NAMALWA (cell line): ENCODE data around the gene RNLS.

ENCODE experiments used
- DNase-seq: peaks from one replicate; pipeline ENCODE4 v3.0.0-alpha.2; 2015; ENCODE audit warnings: low spot score

Gene RNLS

GRCh38 chr10:88551246-88551645, 31.9 kb downstream of the RNLS start:
- DNase-seq, result no peak

DNA sequence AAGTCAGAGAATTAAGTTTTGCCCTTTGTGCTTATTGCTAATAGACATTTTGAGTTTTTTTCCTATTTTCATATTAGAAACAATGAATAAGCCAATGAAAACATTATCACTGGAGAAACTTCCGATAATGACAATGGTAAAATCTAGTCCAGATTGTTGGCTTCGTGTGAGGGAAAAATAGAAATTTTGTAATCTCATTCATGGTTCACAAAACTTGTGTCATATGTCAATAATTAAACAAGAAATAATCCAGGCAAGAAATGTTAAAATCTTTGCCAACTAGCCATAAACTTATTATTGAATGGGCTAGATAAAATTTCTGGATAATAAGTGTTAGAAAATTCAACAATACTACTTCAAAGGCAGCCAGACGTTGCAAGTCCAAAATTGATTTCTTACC, 36.6 kb downstream of the RNLS start:
- no peak for DNase-seq

DNA sequence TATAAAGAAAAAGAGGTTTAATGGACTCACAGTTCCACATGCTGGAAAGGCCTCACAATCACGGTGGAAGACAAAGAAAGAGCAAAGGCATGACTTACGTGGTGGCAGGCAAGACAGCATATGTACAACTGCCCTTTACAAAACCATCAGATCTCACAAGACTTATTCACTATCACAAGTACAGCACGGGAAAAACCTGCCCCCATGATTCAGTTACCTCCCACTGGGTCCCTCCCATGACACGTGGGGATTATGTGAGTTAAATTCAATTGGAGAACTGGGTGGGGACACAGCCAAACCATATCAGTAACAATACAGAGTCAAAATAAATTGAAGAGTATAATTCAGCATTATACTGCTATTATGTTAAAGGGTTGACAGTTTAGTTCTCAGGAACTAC, 37.8 kb downstream of the RNLS start:
- DNase-seq, result no peak

GRCh38 chr10:88544140-88544870, 38.8 kb downstream of the RNLS start:
- no peak for DNase-seq

- no peak for DNase-seq
Observed at GRCh38 chr10:88542522-88542921, 40.6 kb downstream of the RNLS start.

DNA sequence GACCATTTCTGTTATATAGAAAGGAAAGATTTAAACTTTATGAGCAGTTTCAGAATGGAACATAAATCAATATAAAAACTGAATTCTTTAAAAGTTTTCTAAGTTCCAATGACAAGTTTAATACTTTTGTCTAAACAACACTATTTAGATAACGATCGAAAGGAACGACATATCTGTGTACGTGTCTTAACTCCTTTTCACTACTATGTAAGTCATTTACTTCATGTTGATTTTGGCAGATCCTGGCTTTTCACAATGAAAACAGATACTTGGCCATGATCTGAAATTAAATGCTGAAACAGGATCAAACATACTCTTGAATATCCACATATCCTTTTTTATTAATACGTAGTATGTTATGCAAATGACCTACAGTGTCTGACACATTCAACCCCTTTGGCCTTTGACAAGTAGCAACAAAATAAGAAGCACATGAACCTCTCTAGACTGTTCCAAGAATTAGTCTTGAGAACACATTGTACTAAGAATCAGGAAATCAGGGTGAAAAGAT, 41.9 kb downstream of the RNLS start:
- DNase-seq, result no peak

DNA sequence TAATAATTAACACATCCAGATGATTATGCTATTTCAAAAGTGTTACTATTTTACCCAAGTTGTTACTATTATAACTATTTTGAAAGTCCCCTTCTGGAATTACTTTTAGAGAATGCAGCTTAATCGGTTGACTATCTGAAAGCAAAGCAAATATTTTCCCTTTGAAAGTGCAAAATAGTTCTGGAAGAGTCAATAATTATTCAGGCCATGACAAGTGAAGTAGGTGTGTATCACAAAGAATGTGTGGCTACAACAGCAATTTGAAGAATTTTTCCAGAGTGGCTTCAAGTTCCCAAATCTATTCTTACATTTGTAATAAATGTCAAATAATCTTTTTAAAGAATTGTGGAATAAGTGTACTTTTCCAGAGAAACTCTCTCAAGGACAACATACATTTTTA, 42.8 kb downstream of the RNLS start:
- no peak for DNase-seq

GRCh38 chr10:88538048-88538447, 45.1 kb downstream of the RNLS start:
- no peak for DNase-seq

GRCh38 chr10:88537322-88537721, 45.8 kb downstream of the RNLS start:
- DNase-seq, result no peak

DNA sequence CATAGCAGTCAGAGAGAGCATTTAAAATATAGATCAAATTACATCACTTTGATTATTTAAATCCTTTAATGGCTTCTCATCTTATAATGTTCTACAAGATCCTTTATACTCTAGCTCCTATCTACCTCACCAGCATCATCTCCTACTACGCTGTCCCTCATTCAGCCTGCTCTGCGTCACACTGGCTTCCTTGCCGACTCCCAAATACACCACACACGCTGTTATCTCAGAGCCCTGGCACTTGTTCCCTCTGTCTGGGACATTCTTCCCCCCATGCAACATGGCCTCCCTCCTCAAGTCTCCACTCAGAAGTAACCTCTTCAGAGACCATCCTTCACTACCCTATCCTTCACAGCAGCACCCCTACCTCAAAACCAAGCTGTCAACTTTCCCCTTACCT, 46.7 kb downstream of the RNLS start:
- DNase-seq, result no peak

GRCh38 chr10:88534072-88534665, 48.9 kb downstream of the RNLS start:
- DNase-seq, result no peak

GRCh38 chr10:88531392-88532052, 51.6 kb downstream of the RNLS start:
- DNase-seq, result no peak

- DNase-seq, result no peak
Observed at GRCh38 chr10:88530629-88531391, 52.3 kb downstream of the RNLS start.

GRCh38 chr10:88530093-88530492, 53.0 kb downstream of the RNLS start:
- no peak for DNase-seq

DNA sequence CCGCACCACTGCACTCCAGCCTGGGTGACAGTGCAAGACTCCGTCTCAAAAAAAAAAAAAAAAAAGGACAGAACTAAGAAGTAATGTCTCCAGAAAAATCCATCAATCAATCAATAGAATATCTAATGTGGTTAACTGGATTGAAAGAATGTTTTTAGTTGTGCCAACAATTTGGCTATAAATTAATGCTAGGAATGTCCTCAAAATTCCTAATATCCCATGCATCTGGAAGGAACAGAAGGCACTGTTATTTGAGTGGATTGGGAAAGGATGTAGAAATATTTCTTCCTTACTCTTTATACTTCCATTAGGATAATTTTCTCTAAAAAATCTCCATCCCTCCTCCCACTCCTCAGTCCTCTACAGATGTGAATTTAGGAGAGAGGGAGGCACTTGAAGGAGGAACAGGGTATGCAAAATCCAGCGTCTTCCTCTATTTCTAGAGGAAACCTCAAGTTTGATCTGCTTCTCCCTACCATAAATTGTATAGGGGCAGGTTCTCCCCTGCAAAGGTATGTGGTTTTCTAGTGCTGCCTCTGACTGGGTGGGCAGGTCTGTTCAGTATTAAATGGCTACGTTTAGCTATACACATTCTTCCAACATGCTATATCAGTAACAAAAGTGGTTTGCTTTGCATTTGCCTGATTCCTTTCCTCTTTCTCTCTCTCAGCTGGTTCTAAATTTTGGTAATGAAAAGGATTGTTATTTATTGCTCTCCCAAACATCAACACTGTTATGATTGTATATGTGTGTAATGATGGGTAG, 54.1 kb downstream of the RNLS start:
- DNase-seq, result no peak

GRCh38 chr10:88528201-88528600, 54.9 kb downstream of the RNLS start:
- DNase-seq, result no peak

DNA sequence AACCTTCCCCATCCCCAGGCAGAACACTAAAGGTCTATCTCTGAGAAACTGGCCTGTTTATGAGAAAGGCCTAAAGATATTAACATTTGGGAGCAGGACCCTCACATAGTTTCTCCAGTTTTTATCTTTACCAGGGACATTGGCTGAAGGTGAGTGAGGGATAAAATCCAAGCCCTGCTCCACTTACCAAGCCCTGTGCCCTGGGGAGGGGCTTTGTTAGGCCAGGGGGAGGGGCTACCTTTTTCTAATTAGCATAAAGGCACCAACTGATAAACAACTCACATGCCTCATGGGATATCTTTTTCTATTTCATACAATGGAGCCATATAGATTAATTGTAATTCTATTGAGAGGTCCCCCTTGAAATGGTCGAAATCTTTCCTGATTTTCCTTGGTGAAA, 55.9 kb downstream of the RNLS start:
- DNase-seq, result no peak

DNA sequence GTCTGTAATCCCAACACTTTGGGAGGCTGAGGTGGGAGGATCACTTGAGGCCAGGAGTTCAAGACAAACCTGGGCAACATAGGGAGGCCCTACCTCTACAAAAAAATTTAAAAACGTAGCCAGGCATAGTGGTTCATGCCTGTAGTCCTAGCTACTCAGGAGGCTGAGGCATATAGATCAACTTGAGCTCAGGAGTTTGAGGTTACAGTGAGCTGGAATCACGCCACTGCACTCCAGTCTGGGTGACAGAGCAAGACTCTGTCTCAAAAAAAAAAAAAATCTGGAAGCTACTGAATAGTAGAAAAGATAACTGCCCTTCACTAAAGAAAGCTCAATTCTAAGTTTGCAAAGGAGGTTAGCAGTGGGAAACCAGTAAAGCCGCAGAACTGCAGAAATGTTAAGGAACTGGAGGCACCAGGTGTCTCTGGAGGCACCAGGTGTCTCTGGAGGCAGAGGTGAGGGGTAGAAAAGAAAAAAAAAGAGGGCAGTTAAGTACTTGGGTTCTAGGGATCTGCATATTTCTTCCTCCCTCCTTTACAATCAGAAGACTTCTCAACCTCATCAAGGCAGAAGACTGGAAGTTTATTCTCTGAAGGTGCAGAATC, 56.5 kb downstream of the RNLS start:
- no peak for DNase-seq

GRCh38 chr10:88525371-88526069, 57.6 kb downstream of the RNLS start:
- DNase-seq, result no peak

DNA sequence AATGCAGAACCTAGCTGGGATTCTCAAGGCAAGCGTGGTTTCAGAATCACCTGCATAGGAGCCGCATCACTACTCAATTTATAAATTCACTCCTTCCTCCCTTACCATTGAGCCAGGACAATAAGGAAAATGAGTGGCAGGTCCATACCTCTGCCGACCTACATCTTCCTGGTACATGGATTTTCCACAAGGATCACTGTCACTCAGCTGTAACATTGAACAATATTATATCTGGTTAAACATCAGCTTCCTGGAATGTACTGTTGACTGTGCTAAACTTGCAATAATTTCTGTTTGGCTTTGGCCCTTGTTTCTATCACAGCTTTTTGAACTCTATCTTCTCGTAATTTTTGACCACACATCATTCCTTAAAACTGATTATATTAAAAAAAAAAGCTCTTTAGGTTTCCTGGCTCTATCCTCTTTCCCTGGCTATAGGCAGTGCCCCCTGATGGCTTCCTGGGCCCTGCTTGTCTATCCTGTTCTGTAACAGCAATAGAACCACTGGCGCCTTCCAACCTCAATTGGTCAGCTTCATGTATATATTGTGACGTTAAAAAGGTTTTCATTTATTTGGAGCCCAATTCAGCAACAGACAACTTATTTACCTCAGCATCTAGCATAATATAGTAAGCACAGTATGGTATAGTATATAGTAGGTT, 59.2 kb downstream of the RNLS start:
- DNase-seq, result no peak
